Hematopoietic multipotent progenitor cell (in vitro differentiated cells): ENCODE data around the gene MAP2K2. TPM values are rescaled to one million over a fixed set of nuclear protein-coding genes. Genes with fewer than 3 reads are reported as not detected.

ENCODE experiments used
- DNase-seq, 3 donors: peaks; one replicate each; pipeline ENCODE4 v3.0.0-alpha.2; 2011 to 2015; ENCODE audit warnings: low read depth in 2 of 3, low spot score in 2 of 3
- small RNA-seq: library from RNA; depleted of rRNA; stranded (forward); fragments of <200 nt; gene quantifications from one replicate; pipeline ENCODE3, GENCODE V24; 2012
- total RNA-seq: library from RNA; depleted of rRNA; stranded (reverse); fragments of >200 nt; gene quantifications from one replicate; pipeline ENCODE4 v1.2.3, GENCODE V29; 2012

MAP2K2 gene
- total RNA-seq, 1 donor = 136 TPM

DNA sequence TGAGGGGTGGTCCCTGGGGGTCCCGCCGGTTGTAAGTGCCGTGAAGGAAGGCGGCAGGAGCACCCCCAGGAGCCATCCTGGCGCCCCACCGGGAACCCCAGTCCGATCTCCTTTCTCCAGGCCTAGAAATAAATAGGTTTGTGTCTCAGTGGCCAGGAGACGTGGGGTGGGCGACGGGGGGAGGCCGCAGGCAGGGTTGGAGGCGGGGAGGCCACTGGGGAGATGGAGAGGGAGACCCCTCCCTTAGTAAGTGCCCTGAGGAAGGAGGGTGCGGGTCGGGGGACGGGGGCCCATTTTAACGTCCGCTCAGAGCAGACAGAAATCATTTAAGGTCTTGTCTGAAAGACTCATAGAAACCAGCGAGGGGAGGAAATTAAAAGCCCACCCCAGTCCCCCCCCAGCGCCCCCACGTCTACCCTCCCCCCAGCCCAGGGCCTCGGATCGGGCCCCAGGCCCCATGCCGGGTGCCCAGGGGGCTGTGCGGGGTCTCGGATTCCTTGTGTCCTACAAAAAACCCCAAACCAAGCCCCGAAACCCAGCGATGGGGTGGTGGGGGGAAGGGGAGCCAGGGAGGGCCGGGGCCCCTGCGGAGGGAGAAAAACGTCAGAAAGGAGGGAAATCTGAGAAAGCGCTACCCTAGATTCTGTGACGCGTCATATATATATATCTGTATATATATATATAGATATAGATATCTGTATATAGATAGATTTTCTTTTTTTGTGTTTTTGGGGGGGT, 76.8 kb downstream of the MAP2K2 start:
- DNase-seq = no peak

DNA sequence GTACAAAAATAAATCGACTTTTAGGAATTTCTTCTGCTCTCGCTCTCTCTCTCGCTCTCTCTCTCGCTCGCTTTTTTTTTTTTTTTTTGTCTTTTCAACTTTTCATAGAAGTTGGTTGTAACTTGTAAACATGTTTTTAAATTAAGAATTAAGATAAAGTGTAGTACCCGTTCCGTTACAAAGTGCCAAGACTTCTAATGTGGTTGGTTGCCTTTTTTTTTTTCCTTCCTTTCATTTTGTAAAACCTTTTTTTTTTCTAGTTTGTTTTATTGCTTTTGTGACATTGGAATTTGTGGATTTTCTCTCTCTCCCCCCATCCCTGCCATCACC, 77.6 kb downstream of the MAP2K2 start:
- no peak for DNase-seq

DNA sequence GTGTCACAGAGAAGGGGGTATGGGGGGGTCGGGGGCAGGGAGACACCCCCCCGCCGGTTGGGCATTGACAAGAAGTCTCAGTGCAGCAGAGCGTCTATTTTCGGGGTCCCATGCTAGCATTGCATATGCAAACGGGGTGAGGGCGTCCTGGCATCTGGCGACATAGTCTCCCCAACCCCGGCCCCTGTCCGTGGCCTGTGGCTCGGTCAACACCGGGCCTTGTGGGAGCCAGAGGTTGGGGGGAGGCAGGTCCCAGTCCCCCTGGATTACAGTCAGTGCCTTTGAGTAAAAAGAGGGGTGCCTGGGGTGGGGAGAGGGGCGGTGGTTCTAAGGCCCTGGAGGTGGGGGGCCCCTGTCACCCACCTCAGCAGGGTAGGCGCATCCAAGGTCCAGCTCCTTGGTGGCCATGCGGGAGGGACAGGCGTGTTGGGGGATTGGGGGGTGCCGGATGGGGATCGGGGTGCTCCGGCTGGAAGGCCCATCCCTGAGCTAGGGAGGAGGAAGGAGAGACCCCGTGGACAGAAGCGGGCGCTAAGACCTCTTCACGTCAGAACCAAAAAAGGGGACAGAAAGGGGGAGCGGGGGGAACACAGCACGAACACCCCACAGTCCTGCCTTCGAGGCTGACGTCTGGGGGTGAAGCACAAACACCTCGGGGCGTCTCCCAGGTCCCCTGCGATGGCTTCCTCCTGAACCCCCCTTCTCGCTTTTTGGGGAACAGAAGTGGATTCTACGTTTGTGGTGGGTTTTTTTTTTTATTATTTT, 78.1 kb downstream of the MAP2K2 start:
- DNase-seq = no peak

DNA sequence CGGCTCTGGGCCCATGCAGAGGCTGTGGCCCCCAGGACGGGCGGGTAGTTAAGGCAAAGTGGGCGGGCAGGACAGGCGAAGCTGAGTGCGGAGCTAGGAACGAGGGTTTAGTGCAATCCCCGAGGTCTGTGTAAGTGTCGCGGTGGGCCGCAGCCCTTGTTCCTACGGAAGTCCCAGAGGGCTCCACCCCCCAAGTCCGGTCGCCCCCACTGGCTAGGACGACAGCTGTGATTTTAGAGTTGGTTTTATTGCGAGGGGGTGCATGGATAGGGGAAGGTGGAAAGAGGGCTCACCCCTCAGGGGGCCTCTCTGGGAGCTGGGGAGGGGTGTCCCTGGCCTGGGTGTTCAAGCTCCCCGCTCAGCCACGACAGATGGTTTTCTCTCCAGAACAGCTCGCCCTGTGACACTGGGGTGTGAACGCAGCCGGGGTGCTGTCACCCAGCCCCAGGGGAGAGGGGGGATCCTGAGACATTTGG, 78.9 kb downstream of the MAP2K2 start:
- no peak for DNase-seq

DNA sequence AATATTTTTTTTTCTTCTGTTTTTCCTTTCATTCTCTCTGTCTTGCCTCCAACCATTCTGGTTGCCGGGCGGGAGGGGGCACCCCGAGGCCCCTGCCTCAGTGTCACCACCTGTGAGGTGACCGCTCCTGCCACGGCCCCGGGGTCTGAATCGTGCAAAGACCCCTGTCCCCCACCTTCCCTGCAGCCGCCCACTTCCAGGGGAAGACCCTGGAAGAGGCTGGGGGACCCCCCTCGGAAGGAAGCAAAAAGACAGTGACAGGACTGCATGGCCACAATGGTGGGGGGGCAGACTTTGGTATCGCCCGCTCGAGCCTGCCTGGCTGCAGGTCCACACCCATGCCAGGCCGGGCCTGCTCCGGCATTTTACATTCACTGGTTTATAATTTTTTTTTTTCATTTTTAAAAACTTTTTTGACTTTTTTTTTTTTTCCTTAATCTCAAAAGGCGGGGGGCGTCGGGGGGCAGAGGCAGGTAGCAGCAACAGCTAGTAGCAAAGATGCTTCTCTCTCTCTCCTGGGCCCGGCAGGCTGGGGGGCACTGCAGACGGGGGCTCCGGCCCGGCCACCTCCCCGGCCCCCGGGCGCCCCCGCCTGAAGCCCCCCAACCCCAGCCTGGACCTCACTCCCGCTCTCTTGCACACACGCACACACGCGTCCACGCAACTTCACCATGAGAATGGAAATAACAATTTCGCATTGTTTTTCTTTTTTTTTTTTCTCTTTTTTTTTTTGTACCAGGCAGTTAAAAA, 79.8 kb downstream of the MAP2K2 start:
- DNase-seq = no peak

DNA sequence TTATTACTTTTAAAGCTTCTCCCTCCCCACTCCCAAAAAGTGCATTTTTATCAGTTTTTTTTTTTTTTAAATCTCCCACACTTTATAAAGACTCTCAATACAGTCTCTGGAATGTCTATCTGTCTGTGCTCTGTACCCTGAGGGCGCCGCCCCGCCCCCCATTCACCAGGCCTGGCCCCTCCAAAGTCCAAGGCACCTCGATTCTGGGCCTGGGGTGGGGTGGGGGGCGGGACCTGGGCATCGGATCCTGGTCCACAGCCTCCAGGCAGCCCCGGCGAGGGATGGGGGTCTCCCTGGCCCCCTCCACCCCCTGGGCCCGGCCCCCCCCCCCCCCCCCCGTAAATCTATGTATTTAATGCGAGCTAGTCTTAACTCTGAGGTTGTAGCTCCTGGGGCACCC, 80.5 kb downstream of the MAP2K2 start:
- DNase-seq = no peak

DNA sequence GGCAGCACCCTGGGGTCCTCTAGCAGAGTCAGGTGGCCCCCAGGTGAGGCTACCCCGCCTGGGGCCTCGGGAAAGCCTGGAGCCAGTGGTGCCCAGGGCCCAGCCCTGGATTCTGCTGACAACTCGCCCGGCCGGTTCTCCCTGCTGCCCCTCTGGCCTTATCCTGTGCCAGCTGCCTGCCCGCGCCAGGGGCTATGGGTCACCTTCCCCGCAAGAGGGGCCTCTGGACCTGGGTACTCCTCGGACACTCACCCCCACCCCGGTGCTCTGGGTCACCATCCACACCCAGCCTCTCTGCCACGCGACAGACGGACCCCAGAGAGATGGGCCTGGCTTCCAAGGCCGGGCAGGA, 81.2 kb downstream of the MAP2K2 start:
- DNase-seq = no peak

DNA sequence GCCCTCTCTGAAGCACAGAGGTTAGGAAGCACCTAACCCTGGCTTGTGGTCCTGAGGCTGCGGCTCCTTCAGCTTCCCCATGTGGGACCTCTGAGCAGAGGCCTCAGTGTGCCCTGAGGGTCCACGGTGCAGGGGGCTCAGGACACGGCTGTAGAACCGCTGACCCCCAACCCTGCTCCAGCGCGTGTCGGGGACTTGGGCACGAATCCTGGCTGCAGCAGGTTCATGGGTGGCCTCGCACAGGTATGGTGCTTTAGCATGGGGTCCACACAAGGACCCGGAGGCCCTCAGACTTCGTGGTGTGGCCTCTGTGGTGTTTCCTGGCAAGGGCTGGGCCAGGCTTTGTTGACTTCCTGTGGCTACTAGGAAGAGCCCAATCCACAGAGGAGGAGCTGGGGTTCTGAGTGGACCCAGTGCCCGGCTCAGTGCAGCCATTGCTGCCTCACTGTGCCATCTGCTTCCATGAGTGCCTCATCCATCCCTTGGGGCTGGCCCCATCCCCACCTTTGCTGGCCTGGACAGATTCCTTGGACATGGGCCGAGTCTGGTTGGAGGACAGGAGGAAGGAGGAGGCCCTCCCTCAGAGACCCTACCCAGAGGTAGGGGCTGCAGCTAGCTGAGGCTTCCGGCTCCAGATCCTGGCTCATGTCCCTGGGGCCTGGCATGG, 81.7 kb downstream of the MAP2K2 start:
- DNase-seq = no peak

Small RNA genes within 50 kb of the gene (small RNA-seq; reads per million reads assigned to genes)
- gene RF00017 = not detected

Other genes starting within 250 kb of the MAP2K2 start
- under 0.01 TPM for gene ATCAY, start 243.4 kb downstream of the MAP2K2 start, total RNA-seq
- not detected for gene NMRK2, start 191.1 kb downstream of the MAP2K2 start, total RNA-seq
- gene DAPK3, start 153.0 kb downstream of the MAP2K2 start, total RNA-seq = 61.7 TPM
- 7,662 TPM for gene EEF2, start 138.7 kb downstream of the MAP2K2 start, total RNA-seq
- 21.8 TPM for gene PIAS4, start 116.4 kb downstream of the MAP2K2 start, total RNA-seq
- gene ZBTB7A, start 57.2 kb downstream of the MAP2K2 start, total RNA-seq = 31.2 TPM
- gene CREB3L3, start 29.5 kb upstream of the MAP2K2 start, total RNA-seq = under 0.01 TPM
- gene SIRT6, start 58.4 kb upstream of the MAP2K2 start, total RNA-seq = 15.3 TPM
- 0.27 TPM for gene ANKRD24, start 58.6 kb upstream of the MAP2K2 start, total RNA-seq
- 0.27 TPM for gene EBI3, start 105.4 kb upstream of the MAP2K2 start, total RNA-seq
- gene YJU2, start 123.0 kb upstream of the MAP2K2 start, total RNA-seq = 48.5 TPM
- 2.4 TPM for gene SHD, start 155.1 kb upstream of the MAP2K2 start, total RNA-seq
- 36.1 TPM for gene TMIGD2, start 178.3 kb upstream of the MAP2K2 start, total RNA-seq
- 4.6 TPM for gene FSD1, start 180.5 kb upstream of the MAP2K2 start, total RNA-seq
- gene STAP2, start 214.7 kb upstream of the MAP2K2 start, total RNA-seq = 3.8 TPM
- 22.4 TPM for gene MPND, start 219.4 kb upstream of the MAP2K2 start, total RNA-seq